H1 (cell line): ENCODE measurements around the gene SRRM4. TPM values are rescaled to one million over a fixed set of nuclear protein-coding genes. Genes with fewer than 3 reads are reported as not detected.

Experiments
- CTCF ChIA-PET: fragments of 300-600 bp; sonication (Branson Sonifier 250); formaldehyde crosslinking; loops from one replicate; lab custom pipeline; 2021; ENCODE audit not compliant: partially characterized antibody; lab: Charles Lee
- POLR2A ChIA-PET: fragments of 300-600 bp; sonication (Branson Sonifier 250); formaldehyde crosslinking; loops from one replicate; lab custom pipeline; 2021; ENCODE audit warnings: inconsistent platforms; ENCODE audit not compliant: partially characterized antibody; lab: Charles Lee
- DNase-seq, 2 experiments: peaks; one replicate each; pipeline versions ENCODE4 v3.0.0 to v3.0.0-alpha.2; 2010 to 2022; ENCODE audit warnings: low spot score in 2 of 2, low read depth in 1 of 2, mixed read lengths in 1 of 2
- FAIRE-seq: peaks from 2 replicates; lab custom pipeline; 2011; peaks lifted over from hg19 to GRCh38; lab: Jason Lieb, UNC
- H2AFZ ChIP-seq: 2 replicates; pipeline ENCODE4 v1.8.1; 2012; ENCODE audit warnings: low read length, inconsistent platforms
- H2AK5ac ChIP-seq: 2 replicates; pipeline ENCODE4 v1.6.1; 2013; ENCODE audit warnings: low read depth, low read length
- H2BK120ac ChIP-seq: replicated peaks from 2 replicates; pipeline ENCODE3; 2013; ENCODE audit warnings: low read depth, low read length, inconsistent platforms
- H2BK12ac ChIP-seq: 2 replicates; pipeline ENCODE4 v1.6.1; 2013; ENCODE audit warnings: low read depth, low read length
- H2BK15ac ChIP-seq: 2 replicates; pipeline ENCODE4 v1.6.1; 2013; ENCODE audit warnings: low read length
- H2BK20ac ChIP-seq: 2 replicates; pipeline ENCODE4 v1.6.1; 2013; ENCODE audit warnings: low read length
- H2BK5ac ChIP-seq: 2 replicates; pipeline ENCODE4 v1.6.1; 2013; ENCODE audit warnings: low read depth, low read length
- H3K14ac ChIP-seq: 2 replicates; pipeline ENCODE4 v1.6.1; 2013; ENCODE audit warnings: inconsistent platforms; ENCODE audit not compliant: insufficient read length
- H3K18ac ChIP-seq: 2 replicates; pipeline ENCODE4 v1.6.1; 2013; ENCODE audit warnings: low read length; ENCODE audit errors: extremely low read depth
- H3K23ac ChIP-seq: 2 replicates; pipeline ENCODE4 v1.6.1; 2013; ENCODE audit warnings: inconsistent platforms; ENCODE audit not compliant: insufficient read length
- H3K23me2 ChIP-seq: 2 replicates; pipeline ENCODE4 v1.6.1; 2013; ENCODE audit warnings: low read depth, low read length
- H3K27ac ChIP-seq: 2 replicates; pipeline ENCODE4 v1.6.1; 2011; ENCODE audit warnings: low read depth, low read length, inconsistent platforms
- H3K27me3 ChIP-seq, 4 experiments: replicated peaks in 1 of 4; 1 replicate in 1 of 4; 2 replicates in 3 of 4; pipeline versions ENCODE4 v1.6.1 to v1.8.1; 2011 to 2013; ENCODE audit warnings: low read length in 3 of 4, mild to moderate bottlenecking in 3 of 4, inconsistent platforms in 2 of 4, mixed read lengths in 2 of 4, moderate library complexity in 1 of 4; ENCODE audit not compliant: control insufficient read depth in 3 of 4, insufficient read depth in 3 of 4; ENCODE audit errors: extremely low read depth in 1 of 4
- H3K36me3 ChIP-seq, 4 experiments: 2 replicates each; pipeline versions ENCODE4 v1.6.1 to v1.8.1; 2011 to 2013; ENCODE audit warnings: mild to moderate bottlenecking in 4 of 4, low read length in 3 of 4, moderate library complexity in 2 of 4, control low read depth in 1 of 4, inconsistent platforms in 1 of 4; ENCODE audit not compliant: insufficient read depth in 4 of 4, control insufficient read depth in 2 of 4
- H3K4ac ChIP-seq: replicated peaks from 2 replicates; pipeline ENCODE3; 2013; ENCODE audit warnings: low read length, low read depth, mixed read lengths, inconsistent platforms; ENCODE audit not compliant: insufficient read length
- H3K4me1 ChIP-seq, 4 experiments: replicated peaks in 1 of 4; 1 replicate in 1 of 4; 2 replicates in 3 of 4; pipeline versions ENCODE4 v1.6.1 to v1.8.1; 2011 to 2013; ENCODE audit warnings: low read length in 3 of 4, inconsistent platforms in 2 of 4, mixed read lengths in 1 of 4; ENCODE audit not compliant: insufficient read depth in 4 of 4, control insufficient read depth in 3 of 4
- H3K4me2 ChIP-seq, 2 experiments: 2 replicates each; pipeline versions ENCODE4 v1.6.1 to v1.8.1; 2011 to 2013; ENCODE audit warnings: low read depth in 2 of 2, low read length in 2 of 2, control low read depth in 1 of 2, inconsistent platforms in 1 of 2, mild to moderate bottlenecking in 1 of 2; ENCODE audit not compliant: insufficient read depth in 1 of 2
- H3K4me3 ChIP-seq, 4 experiments: fragments of 200-600, 300-600 bp in 1 of 4; sonication (generic), shearing (Covaris generic), sonication (Bioruptor Twin) in 1 of 4; 2 replicates each; pipeline versions ENCODE4 v1.5.1 to v1.8.1; 2011 to 2016; ENCODE audit warnings: low read length in 4 of 4, low read depth in 3 of 4, control low read depth in 2 of 4, inconsistent platforms in 2 of 4, mild to moderate bottlenecking in 2 of 4, mixed read lengths in 1 of 4, moderate library complexity in 1 of 4; ENCODE audit not compliant: insufficient read depth in 2 of 4; ENCODE audit errors: extremely low read depth in 1 of 4
- H3K56ac ChIP-seq: replicated peaks from 2 replicates; pipeline ENCODE3; 2013; ENCODE audit warnings: low read depth, mild to moderate bottlenecking, mixed read lengths, low read length, inconsistent platforms; ENCODE audit not compliant: insufficient read length
- H3K79me1 ChIP-seq: 2 replicates; pipeline ENCODE4 v1.6.1; 2013; ENCODE audit warnings: low read depth, low read length, control low read depth
- H3K79me2 ChIP-seq, 2 experiments: 2 replicates each; pipeline versions ENCODE4 v1.6.1 to v1.8.1; 2012 to 2013; ENCODE audit warnings: low read length in 2 of 2, mild to moderate bottlenecking in 2 of 2, inconsistent platforms in 1 of 2; ENCODE audit not compliant: insufficient read depth in 2 of 2, control insufficient read depth in 1 of 2
- H3K9ac ChIP-seq, 4 experiments: replicated peaks in 1 of 4; 1 replicate in 1 of 4; 2 replicates in 3 of 4; pipeline versions ENCODE4 v1.6.1 to v1.8.1; 2011 to 2013; ENCODE audit warnings: low read depth in 3 of 4, low read length in 3 of 4, control low read depth in 2 of 4, mild to moderate bottlenecking in 2 of 4, moderate library complexity in 2 of 4, inconsistent platforms in 1 of 4; ENCODE audit errors: extremely low read depth in 1 of 4
- H3K9me3 ChIP-seq, 2 experiments: 2 replicates each; pipeline versions ENCODE4 v1.6.1 to v1.8.1; 2012 to 2013; ENCODE audit warnings: mild to moderate bottlenecking in 2 of 2, moderate library complexity in 2 of 2, control low read depth in 1 of 2, inconsistent platforms in 1 of 2, low read depth in 1 of 2, low read length in 1 of 2, mixed read lengths in 1 of 2; ENCODE audit not compliant: insufficient read depth in 2 of 2
- H4K20me1 ChIP-seq, 2 experiments: replicated peaks in 1 of 2; 2 replicates each; pipeline versions ENCODE3 to v1.8.1; 2011 to 2013; ENCODE audit warnings: inconsistent platforms in 2 of 2, low read length in 2 of 2, mild to moderate bottlenecking in 1 of 2; ENCODE audit not compliant: insufficient read depth in 2 of 2, control insufficient read depth in 1 of 2
- H4K5ac ChIP-seq: 2 replicates; pipeline ENCODE4 v1.6.1; 2013; ENCODE audit warnings: low read length, low read depth, mixed read lengths, inconsistent platforms; ENCODE audit not compliant: insufficient read length
- H4K8ac ChIP-seq: 2 replicates; pipeline ENCODE4 v1.8.0; 2013; ENCODE audit warnings: mild to moderate bottlenecking, moderate library complexity, low read length, inconsistent platforms; ENCODE audit not compliant: insufficient read depth; ENCODE audit errors: extremely low read depth
- H4K91ac ChIP-seq: replicated peaks from 2 replicates; pipeline ENCODE3; 2013; ENCODE audit warnings: low read length, mixed read lengths, inconsistent platforms; ENCODE audit not compliant: insufficient read length
- CREB1 ChIP-seq: IDR thresholded peaks from 2 replicates; pipeline ENCODE4 v1.6.1; 2012; ENCODE audit warnings: inconsistent platforms
- KDM1A ChIP-seq: fragments of 200-600, 300-600 bp; sonication (generic); IDR thresholded peaks from 2 replicates; pipeline ENCODE4 v1.7.1; 2016; ENCODE audit warnings: mild to moderate bottlenecking, low read length, borderline replicate concordance
- POU5F1 ChIP-seq: IDR thresholded peaks from 2 replicates; pipeline ENCODE4 v1.6.1; 2011; ENCODE audit warnings: low read depth, mild to moderate bottlenecking, low read length, moderate library complexity
- WGBS, 2 experiments: shearing (Covaris generic) in 1 of 2; methylation state at CpG; one replicate each; pipeline versions ENCODE4 v1.1.6 to v1.1.7; 2013 to 2015; ENCODE audit warnings: low lambda C conversion rate in 2 of 2, mixed read lengths in 2 of 2, inconsistent platforms in 1 of 2, low coverage in 1 of 2, missing lambda C conversion rate in 1 of 2; ENCODE audit not compliant: insufficient replicate concordance in 2 of 2, insufficient coverage in 1 of 2, insufficient read length in 1 of 2; ENCODE audit errors: extremely low coverage in 1 of 2, missing lambda C conversion rate in 1 of 2; 5-methylcytosine and 5-hydroxymethylcytosine counted together
- polyA plus RNA-seq, 7 experiments: library from polyadenylated mRNA; depleted of rRNA in 3 of 7; stranded (reverse) in 5 of 7; unstranded in 2 of 7; fragments of >200 nt in 5 of 7; fragments of 200-250 nt in 2 of 7; gene quantifications; 1 replicate in 5 of 7; 2 replicates in 1 of 7; 4 replicates in 1 of 7; pipeline versions ENCODE4 v1.2.1 to v1.2.3, GENCODE V29; 2011 to 2013; ENCODE audit warnings: missing spikeins in 2 of 7, mixed read lengths in 2 of 7
- total RNA-seq: library from RNA; stranded (reverse); fragmentation: NEBNext Ultra II Directional; extraction: Animal tissue kit (Norgen Biotek cat#: 25700); gene quantifications from 2 replicates; pipeline ENCODE4 v1.2.1, GENCODE V29; 2021

SRRM4 gene
- total and polyA plus RNA-seq, 2 of the 8 experiments (the other 6 are each of a cell fraction or from before 2014, with no cell fraction given): 0.53 to 1.1 TPM

DNA sequence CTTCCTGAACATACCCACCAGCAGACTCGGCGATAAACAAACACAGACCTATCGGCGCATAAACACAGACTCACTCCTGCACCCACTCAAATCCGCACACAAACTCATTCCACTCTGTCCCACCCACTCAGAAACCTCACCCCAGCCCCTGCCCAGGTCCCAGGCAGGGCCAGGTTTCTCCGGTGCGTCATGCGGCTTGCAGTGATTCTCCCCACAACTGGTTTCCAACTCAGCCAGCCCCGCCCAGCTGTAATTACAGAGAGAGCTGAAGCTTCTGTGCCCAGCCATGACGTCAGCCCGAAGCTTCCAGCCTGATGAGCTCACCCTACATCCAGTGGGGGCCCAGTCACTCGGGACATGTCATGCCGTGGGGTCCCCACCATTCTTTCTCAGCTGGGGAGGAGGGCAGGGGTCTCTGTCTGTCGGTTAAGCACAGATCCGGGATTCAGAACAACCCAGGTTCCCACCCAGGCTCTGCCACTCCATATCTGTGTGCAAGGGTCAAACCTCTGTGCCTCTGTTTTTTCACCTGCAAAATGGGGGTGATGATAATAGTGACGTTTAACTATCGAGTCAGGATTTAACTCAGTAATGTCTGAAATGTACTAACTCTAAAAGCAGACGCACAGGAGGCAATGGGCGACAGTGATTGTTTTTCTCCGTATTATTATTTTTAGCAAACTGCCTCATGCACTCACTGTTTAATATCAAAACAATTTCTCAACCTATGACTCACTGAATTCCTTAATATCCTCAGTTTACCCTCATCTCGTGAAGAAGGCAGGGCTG lies 195.1 kb downstream of the SRRM4 start:
- Histone ChIP-seq H3K9ac (no peak overlapping the region), H2BK15ac (no peak overlapping the region), H3K18ac (0 out of 2 replicates have a peak overlapping the region, but pooled peaks have one; percentile 67), H3K9me3 (no peaks in the 10 kb centered on the region), H4K91ac (no peak overlapping the region), H3K27ac (no peak overlapping the region; the same call in 1 of the 2 replicates), H3K4me1 (peaks cover 12 to 36% (median 21%) of the 10 kb centered on the region in 4 experiments), H2AK5ac (no peak overlapping the region), H3K4me3 (no peak overlapping the region), H2BK20ac (peak overlapping the region; percentile 54; the same call in 1 of the 2 replicates), H2AFZ (peak overlapping the region; percentile 61; the same call in 1 of the 2 replicates), H4K8ac (peak overlapping the region; percentile 72; the same call in 1 of the 2 replicates), H3K36me3 (no peaks in the 10 kb centered on the region), H2BK5ac (no peak overlapping the region), H4K5ac (no peak overlapping the region), H3K23ac (no peak overlapping the region), H3K27me3 (no peaks in the 10 kb centered on the region; a peak in 1 of 7 replicates), H3K56ac (no peak overlapping the region), H2BK120ac (no peak overlapping the region), H3K79me1 (no peaks in the 10 kb centered on the region), H2BK12ac (peak overlapping the region; percentile 65; the same call in 1 of the 2 replicates), H4K20me1 (no peaks in the 10 kb centered on the region), H3K4me2 (no peak overlapping the region), H3K79me2 (peaks cover 0 to 5% of the 10 kb centered on the region in 2 experiments; a peak in 1 of 4 replicates), H3K23me2 (no peaks in the 10 kb centered on the region; the same call in 1 of the 2 replicates), H3K14ac (no peak overlapping the region), H3K4ac (peak overlapping the region; percentile 18)
- ChIA-PET POLR2A (interaction anchor here (0.6 to 1.3 kb wide), 3 partner anchors 23 to 42 kb away, joined by 3 read pairs; no protein-coding TSS in a partner anchor), CTCF (interaction anchor here (0.7 to 2.2 kb wide), 7 partner anchors 14 to 249 kb away, joined by 3 to 10 read pairs (median 3); no protein-coding TSS in a partner anchor)
- whole genome bisulfite sequencing, 2 experiments: 80% methylated on average over 21 of the region's 21 CpGs; no CpG with 5 or more reads in 1 of the 2 experiments
- FAIRE-seq (no peak), DNase-seq (peak in 1 of 2 experiments; percentile 51)
- peak; percentile 53; the same call in 1 of the 2 replicates for TF ChIP-seq CREB1
- peak; percentile 75; the same call in 1 of the 2 replicates for TF ChIP-seq KDM1A
- TF ChIP-seq POU5F1: no peak
